Activated T-cell treated with anti-CD3 and anti-CD28 coated beads, Interleukin-2, amount 50 U/mL, for 1 hour (primary cell): ENCODE results near the gene PRR32.
"Not testable (repeated sequence)": the region's sequence is repeated elsewhere in the genome, so short reads cannot be mapped to it uniquely, and the experiment has no call there.

ENCODE experiments used
- DNase-seq: peaks from one replicate; pipeline ENCODE4 v3.0.0-alpha.2; 2020

The PRR32 gene

GRCh38 chrX:126819429-126819828, at the start of gene PRR32:
PRR32 (plus strand) TSS chrX:126819729; CDS start chrX:126819844, 115 bp downstream.
- DNase-seq, result no peak

- DNase-seq, result no peak
Measured at GRCh38 chrX:126770179-126770578, 49.4 kb upstream of the PRR32 start.

GRCh38 chrX:126785539-126785938, 34.0 kb upstream of the PRR32 start:
- no peak for DNase-seq

GRCh38 chrX:126799059-126799458, 20.5 kb upstream of the PRR32 start:
- DNase-seq, result no peak

- DNase-seq, result not testable (repeated sequence)
Measured at GRCh38 chrX:126806784-126807183, 12.7 kb upstream of the PRR32 start.

GRCh38 chrX:126815806-126816205, 3.7 kb upstream of the PRR32 start:
- DNase-seq, result no peak

GRCh38 chrX:126820700-126821420, 1.3 kb downstream of the PRR32 start:
- no peak for DNase-seq

- no peak for DNase-seq
Measured at GRCh38 chrX:126824338-126825007, 4.9 kb downstream of the PRR32 start.

- no peak for DNase-seq
Measured at GRCh38 chrX:126825566-126826193, 6.2 kb downstream of the PRR32 start.

GRCh38 chrX:126836186-126836585, 16.7 kb downstream of the PRR32 start:
- no peak for DNase-seq

- DNase-seq, result no peak
Measured at GRCh38 chrX:126847143-126847542, 27.6 kb downstream of the PRR32 start.

- DNase-seq, result no peak
Measured at GRCh38 chrX:126855839-126856524, 36.5 kb downstream of the PRR32 start.
